Cortex of kidney (tissue), 1 donor: ENCODE data around the gene MORN2.
"Not testable (repeated sequence)": the region's sequence is repeated elsewhere in the genome, so short reads cannot be mapped to it uniquely, and the experiment has no call there.

Experiments
- DNase-seq: peaks from one replicate; lab custom pipeline; 2025; lab: John Stamatoyannopoulos, UW

The MORN2 gene

DNA sequence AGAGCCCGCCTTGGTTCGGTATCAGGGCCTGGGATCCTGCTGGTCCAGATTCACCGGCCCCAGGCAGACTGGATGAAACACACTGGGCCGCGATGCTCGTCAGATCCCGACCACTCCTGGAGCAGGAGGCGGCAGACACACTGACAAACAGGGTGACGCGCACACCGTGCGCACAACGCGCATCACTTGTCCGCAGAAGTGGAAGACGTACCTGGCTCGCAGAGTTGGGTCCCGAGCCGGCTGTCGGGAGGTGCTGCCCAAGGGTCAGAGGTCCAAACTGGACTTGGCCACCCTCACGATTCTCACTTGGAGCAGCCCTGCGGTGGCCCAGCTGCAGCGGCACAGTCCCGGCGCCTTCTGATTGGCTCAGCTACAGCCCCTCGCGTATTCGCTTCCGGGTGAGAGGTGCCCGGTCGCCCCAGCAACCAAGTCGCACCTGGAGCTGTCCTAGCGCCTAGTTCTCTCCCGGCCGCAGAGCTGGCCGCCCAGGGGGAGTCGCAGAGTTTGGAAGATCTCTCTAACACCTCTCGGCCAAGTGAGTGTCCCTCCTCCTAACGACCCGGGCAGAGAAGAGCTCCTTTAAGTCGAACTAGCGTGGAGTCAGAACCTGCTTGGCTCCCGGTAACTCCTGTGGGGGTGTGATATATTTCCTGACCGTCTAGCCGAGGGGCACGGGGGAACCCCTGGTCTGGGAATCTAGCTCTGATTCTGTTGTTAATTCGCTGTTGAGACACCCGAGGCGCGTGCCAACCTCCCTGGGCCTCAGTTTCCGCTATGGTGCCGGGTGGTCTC is at the start of gene MORN2, which contains the start of gene DHX57:
Gene MORN2, plus strand, starts transcription at position 401 of the 792 bp plus-strand sequence.
Gene DHX57, minus strand, starts transcription at position 359 of the 792 bp plus-strand sequence. CDS start 7,529 bp downstream, outside the sequence.
- no peak for DNase-seq

- DNase-seq = not testable (repeated sequence)
These were observed 48.1 kb upstream of the MORN2 start for GRCh38 chr2:38827539-38828145.

- no peak for DNase-seq
These were observed 47.3 kb upstream of the MORN2 start for GRCh38 chr2:38828460-38828859.

GRCh38 chr2:38829971-38830370 is 45.8 kb upstream of the MORN2 start:
- no peak for DNase-seq

DNA sequence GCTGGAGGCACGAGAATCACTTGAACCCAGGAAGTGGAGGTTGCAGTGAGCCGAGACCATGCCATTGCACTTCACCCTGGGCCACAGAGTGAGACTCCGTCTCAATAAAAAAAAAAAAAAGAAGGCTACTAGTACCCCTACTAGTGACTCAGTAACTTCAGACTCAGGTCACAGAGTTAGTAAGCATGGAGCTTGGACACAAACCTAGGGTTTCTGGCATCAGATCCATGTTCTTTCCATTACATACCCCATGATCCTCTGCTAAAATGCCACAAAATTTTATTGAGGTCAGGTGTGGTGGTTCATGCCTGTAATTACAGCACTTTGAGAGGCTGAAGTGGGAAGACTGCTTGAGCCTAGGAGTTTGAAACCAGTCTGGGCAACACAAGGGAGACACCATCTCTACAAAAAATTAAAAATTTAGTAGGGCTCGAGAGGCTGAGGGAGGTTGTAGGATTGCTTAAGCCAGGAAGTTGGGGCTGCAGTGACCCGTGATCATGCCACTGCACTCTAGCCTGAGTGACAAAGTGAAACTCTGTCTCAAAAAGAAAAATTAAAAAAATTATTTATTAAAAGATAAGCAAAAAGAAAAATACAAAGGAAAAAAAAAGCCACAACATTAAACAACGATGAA is 45.1 kb upstream of the MORN2 start:
- no peak for DNase-seq

GRCh38 chr2:38835015-38835601 is 40.7 kb upstream of the MORN2 start:
- no peak for DNase-seq

- no peak for DNase-seq
These were observed 39.8 kb upstream of the MORN2 start for GRCh38 chr2:38835990-38836389.

- DNase-seq = no peak
These were observed 39.0 kb upstream of the MORN2 start for GRCh38 chr2:38836791-38837190.

DNA sequence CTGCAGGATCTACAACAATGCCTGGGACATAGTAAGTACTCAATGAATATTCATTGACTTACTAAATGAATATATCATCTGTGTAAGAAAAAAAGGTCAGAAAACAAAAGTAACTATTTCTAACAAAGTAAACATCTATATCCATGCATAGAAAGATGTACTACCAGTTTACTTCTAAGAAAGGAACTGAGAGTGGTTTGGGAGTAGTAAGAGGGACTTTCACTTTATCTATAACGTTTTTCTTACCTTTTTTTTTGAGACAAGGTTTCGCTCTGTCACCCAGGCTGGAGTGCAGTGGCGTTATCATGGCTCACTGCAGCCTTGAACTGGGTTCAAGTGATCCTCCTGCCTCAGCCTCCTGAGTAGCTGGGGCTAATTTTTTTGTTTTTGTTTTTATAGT is 25.7 kb upstream of the MORN2 start:
- no peak for DNase-seq

- no peak for DNase-seq
These were observed 19.6 kb upstream of the MORN2 start for GRCh38 chr2:38856165-38856564.

GRCh38 chr2:38862476-38862875 is 13.3 kb upstream of the MORN2 start:
- DNase-seq = no peak

DNA sequence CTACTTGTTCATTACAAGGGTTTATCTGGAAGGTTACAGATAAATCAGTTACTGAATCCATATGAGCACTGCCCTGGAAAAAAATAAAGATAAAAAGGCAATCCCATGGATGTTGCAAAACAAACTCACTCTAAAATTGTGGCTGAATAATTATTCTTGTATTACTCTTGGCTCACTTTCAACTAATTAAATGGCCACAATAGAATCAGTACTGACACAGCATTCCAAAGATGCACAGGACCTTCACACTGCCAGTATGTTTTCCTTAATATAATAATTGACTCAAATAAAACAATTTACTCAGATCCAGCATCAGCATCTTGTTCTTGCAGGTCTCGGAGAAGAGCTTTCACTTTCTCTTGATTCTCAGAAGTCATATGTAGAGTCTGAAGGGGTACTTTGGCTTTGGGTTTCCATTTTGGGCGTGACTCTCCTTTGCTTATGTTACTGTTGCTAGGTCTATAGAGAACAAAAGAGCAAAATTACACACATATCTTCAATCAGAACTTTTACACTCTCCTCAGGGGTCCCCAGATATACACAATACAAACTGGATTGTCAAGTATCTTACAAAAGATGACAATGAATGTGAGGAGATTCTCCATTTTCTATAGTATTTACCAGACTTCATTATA is 12.6 kb upstream of the MORN2 start:
- DNase-seq = no peak

DNA sequence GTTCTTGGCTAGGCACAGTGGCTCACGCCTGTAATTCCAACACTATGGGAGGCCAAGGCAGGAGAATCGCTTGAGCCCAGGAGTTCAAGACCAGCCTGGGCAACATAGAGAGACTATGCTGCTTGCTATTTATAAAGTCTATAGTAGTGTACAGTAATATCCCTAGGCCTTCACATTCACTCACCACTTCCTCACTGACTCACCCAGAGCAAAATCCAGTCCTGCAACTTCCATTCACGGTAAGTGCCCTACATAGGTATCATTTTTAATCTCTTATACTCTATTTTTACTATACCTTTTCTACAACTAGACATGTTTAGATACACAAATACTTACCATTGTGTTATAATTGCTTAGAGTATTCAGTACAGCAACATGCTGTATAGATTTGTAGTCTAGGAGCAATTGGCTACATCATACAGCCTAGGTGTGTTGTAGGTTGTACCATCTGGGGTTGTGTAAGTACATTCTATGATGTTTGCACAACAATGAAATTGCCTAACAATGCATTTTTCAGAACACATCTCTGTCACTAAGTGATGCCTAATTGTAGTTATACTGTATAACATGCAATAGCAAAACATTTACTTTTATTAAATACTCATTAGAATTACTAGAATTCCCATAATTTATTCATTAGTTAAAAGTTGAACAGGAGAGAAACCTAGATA is 8.9 kb upstream of the MORN2 start:
- DNase-seq = no peak

DNA sequence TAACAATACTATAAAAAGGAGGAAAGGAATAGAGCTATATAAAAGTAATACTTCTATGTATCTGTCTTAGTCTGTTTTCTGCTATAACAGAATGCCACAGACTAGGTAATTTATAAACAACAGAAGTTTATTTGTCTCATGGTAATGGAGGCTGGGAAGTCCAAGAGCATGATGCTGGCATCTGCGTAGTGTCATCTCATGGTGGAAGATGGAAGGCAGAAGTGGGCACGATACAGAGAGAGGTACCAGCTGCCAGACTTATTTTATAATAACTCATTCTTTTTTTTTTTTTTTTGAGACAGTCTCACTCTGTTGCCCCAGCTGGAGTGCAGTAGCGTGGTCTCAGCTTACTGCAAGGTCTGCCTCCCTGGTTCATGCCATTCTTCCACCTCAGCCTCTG is 4.3 kb upstream of the MORN2 start:
- no peak for DNase-seq

DNA sequence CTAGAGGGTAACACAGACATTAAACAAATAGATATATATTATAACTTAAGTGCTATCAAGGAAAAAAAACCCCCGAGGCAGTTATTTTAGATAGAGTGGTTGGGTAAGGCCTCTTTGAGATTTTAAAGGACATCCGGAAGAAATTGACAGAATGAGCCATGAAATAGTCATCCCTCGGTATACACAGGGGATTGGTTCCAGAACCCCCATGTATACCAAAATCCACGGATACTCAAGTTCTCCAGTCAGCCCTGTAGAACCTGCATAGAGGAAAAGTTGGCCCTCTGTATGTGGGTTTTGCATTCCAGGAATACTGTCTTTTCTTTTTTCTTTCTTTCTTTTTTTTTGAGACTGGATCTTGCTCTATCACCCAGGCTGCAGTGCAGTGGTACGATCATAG is 2.0 kb upstream of the MORN2 start:
- no peak for DNase-seq

DNA sequence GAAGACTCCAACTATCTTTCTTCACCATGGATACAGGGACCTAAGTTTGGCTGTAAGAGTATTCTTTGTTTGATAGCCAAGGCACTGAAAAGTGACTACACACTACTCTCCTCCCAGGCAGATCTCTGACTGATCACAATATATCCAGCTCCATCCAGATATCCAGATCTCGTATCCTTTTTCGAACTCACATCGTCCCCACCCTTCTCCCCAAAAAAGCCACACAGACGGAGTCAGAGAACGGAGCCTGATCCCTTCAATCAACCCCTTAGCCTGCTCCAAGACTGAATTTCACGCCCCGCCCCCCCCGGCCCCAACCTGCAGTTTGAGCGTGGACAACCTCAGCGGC is 575 bp upstream of the MORN2 start:
- DNase-seq = no peak

DNA sequence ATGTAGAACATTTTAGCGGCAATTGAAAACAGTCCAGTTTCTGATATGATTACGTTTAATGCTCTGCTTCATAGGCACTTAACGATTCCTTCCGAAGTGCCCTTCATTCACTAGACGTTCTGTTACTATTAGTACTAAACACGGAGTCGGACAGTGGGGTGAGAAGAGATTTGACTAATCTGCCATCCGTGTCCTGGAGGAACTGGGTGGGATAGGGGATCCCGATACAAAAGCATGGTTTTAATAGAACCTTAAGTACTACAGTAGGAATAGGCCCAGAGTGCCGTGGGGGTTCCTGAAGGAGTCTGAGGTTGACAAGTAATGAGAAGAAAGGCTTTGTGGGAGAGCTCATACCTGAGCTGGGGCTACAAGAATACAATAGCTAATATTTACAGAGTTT is 631 bp downstream of the MORN2 start:
- no peak for DNase-seq

DNA sequence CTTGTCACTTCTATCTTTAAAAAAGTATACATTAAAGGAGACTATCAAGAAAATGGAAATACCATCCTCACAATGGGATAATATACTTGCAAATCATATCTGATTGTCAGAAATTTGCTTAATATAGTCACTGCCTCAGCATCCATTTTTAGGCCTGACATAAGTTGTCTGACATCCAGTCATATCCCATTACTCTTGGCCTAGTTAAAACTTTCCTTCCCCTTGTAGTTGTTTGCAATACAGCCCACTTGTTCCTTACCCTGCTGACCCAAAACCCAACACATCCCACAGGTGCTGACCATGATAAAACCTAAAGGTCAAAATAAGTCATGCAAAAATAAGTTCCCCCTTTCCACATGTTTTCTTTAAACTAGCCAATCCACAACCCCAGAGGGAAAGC is 10.3 kb downstream of the MORN2 start:
- DNase-seq = no peak

- no peak for DNase-seq
These were observed 11.6 kb downstream of the MORN2 start for GRCh38 chr2:38887347-38887746.

DNA sequence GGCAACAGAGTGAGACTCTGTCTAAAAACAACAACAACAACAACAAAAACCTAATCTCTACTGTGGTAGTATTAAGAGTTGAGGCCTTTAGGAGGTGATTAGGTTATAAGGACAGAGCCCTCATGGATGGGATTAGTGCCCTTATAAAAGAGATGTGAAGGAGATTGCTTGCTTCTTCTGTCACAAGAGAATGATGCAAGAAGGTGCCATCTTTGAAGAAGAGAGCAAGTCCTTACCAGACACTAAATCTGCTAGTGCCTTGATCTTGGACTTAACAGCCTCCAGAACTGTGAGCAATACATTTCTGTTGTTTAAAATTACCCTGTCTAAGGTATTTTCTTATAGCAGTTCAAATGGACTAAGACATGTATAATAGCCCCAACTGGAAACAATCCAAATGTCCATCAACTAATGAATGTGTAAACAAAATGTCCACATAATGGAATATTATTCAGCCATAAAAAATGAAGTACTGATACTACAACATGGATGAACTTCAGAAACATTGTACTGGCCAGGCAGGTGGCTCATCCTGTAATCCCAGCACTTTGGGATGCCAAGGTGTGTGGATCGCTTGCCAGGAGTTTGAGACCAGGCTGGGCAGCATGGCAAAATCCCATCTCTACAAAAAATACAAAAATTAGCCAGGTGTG is 12.3 kb downstream of the MORN2 start:
- DNase-seq = no peak

- DNase-seq = no peak
These were observed 13.3 kb downstream of the MORN2 start for GRCh38 chr2:38889045-38889444.
